Mucosa of descending colon (tissue), 3 donors: Measurements from ENCODE around the gene SLC28A1. TPM values are rescaled to one million over a fixed set of nuclear protein-coding genes. Genes with fewer than 3 reads are reported as not detected.

Source experiments
- ATAC-seq: fragments of 200-7000 bp; cut with Tn5 transposase; one replicate; pipeline ENCODE4 v1.9.1; 2020; ENCODE audit warnings: mild to moderate bottlenecking, moderate library complexity
- DNase-seq, 3 donors: peaks; one replicate each; pipeline ENCODE4 v3.0.0-alpha.2; 2020
- H3K36me3 ChIP-seq: fragments of 200-600 bp; one replicate; pipeline ENCODE4 v1.8.0; 2021; ENCODE audit warnings: low read depth, mild to moderate bottlenecking
- H3K4me1 ChIP-seq: fragments of 200-600 bp; one replicate; pipeline ENCODE4 v1.8.0; 2021; ENCODE audit warnings: low read depth, mild to moderate bottlenecking
- H3K4me3 ChIP-seq: fragments of 200-600 bp; one replicate; pipeline ENCODE4 v1.8.0; 2021; ENCODE audit warnings: mild to moderate bottlenecking
- H3K9me3 ChIP-seq: fragments of 200-600 bp; one replicate; pipeline ENCODE4 v1.8.0; 2021; ENCODE audit warnings: mild to moderate bottlenecking
- intact Hi-C, 2 donors: fragments of 100-400 bp; cut with DNase I in 1 of 2; cut with micrococcal nuclease in 1 of 2; formaldehyde crosslinking; loops; one replicate each; pipeline versions ENCODE4 v1.11.0 to v1.11.1; 2022; cut with DNase I, micrococcal nuclease
- total RNA-seq, 3 donors: library from RNA; stranded (reverse); fragmentation: NEBNext Ultra II Directional in 2 of 3; extraction: Animal tissue kit (Norgen Biotek cat#: 25700) in 2 of 3; gene quantifications; one replicate each; pipeline versions ENCODE4 v1.2.1 to v1.2.4, GENCODE V29; 2021 to 2023
- TF ChIP-seq, protein P1 (sequence below): fragments of 200-600 bp; IDR thresholded peaks from one replicate; pipeline ENCODE4 v1.8.0; 2022; ENCODE audit warnings: antibody characterized with exemption, mild to moderate bottlenecking
- donor health status: DM: no; HTN: no; CAD: no; lungs with moderate emphysema.
- donor health status: DM: no; HTN: no; CAD: no.
- donor health status: DM: no; HTN: yes; CAD: no.

The SLC28A1 gene
- total RNA-seq, 3 donors from 2014 or later: not detected

DNA sequence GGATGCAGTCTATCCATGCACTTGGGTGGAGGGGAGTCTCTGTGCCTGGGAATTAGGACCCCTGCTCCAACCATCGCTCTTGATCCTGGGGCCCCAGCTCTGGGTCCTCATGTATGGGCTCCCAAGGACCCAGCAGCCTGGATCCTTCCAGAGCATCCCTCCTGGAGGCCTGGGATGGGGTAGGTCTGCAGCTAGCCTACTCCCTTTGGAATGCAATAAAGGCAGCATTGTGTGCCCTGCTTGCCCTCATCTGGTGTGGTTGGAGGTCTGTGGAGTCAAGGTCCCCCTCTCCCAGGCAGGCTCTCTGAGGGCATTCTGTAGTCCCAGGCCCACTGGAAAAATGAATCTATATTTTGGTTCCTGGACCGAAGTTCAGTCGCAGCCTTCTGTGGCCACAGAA lies 15.0 kb upstream of the SLC28A1 start:
- Histone ChIP-seq H3K4me1 (no peaks in the 10 kb centered on the region), H3K36me3 (no peaks in the 10 kb centered on the region), H3K4me3 (no peak overlapping the region), H3K9me3 (no peaks in the 10 kb centered on the region)
- TF ChIP-seq, protein P1, sequence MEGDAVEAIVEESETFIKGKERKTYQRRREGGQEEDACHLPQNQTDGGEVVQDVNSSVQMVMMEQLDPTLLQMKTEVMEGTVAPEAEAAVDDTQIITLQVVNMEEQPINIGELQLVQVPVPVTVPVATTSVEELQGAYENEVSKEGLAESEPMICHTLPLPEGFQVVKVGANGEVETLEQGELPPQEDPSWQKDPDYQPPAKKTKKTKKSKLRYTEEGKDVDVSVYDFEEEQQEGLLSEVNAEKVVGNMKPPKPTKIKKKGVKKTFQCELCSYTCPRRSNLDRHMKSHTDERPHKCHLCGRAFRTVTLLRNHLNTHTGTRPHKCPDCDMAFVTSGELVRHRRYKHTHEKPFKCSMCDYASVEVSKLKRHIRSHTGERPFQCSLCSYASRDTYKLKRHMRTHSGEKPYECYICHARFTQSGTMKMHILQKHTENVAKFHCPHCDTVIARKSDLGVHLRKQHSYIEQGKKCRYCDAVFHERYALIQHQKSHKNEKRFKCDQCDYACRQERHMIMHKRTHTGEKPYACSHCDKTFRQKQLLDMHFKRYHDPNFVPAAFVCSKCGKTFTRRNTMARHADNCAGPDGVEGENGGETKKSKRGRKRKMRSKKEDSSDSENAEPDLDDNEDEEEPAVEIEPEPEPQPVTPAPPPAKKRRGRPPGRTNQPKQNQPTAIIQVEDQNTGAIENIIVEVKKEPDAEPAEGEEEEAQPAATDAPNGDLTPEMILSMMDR: no peak
- DNase-seq: no peak
- intact Hi-C loops: no loop called here
- ATAC-seq: no peak

- intact Hi-C loops: no loop called here
- no peak for ATAC-seq
These were observed 13.0 kb upstream of the SLC28A1 start for GRCh38 chr15:84871428-84871985.

DNA sequence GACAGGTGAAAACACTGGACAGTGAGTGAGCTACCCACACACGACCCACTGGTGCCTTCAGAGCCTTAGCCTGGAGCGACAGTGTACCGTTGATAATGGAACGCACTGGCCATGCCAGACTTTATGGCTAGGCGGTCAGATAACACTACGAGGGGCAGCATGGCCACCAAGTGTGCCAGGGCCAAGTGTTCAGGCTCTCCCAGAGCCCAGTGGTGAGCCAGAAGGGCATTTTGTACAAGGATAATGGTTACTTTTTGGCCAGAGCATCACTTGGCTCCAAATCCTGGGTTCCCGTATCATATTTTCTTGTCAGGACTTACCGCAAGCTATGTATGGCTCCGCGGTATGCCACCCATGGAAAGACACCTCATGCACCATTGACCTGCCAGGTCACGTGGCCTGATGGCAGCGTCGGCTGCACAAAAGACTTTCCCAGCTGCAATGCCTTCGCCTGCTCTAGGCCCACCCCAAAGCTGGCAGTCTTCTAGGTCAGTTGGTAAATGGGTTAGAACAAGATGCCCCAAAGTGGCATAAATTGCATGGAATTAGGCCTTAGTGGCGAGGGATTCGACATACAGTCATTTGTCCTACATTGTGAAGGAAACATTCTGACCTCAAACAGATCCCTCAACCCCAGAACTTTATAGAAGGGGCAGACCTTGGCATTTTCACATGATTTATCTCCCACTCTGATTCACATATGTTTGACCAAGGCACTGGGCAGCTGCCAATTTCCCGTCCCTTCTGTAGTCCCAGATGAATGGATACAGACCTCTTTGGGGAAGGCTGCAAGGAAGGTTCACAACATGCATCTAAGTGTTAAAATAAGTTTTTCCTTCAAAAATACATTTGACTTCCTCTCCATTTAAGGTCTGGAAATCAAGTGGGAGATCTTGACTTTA lies 12.2 kb upstream of the SLC28A1 start:
- ATAC-seq: no peak
- TF ChIP-seq, protein P1: no peak

More at GRCh38 chr15:84871428-84871985, 13.0 kb upstream of the SLC28A1 start:
- Histone ChIP-seq H3K9me3 (no peaks in the 10 kb centered on the region), H3K4me1 (no peaks in the 10 kb centered on the region), H3K4me3 (no peak overlapping the region), H3K36me3 (no peaks in the 10 kb centered on the region)
- DNase-seq: peak in 1 of 3 donors; percentile 14
- TF ChIP-seq, protein P1: no peak

DNA sequence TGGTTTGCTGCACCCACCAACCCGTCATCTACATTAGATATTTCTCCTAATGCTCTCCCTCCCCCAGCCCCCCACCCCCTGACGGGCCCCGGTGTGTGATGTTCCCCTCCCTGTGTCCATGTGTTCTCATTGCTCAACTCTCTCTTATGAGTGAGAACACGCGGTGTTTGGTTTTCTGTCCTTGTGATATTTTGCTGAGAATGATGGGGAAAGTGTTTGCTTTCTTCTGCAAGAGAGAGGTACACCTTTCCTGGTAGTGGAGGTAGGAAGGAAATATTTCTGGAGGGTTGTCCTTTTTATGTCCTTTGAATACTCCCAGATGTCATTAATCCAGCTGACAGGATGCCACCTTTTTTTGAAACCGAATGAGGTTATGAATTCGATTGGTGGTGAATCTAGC lies 10.5 kb upstream of the SLC28A1 start:
- ATAC-seq (no peak), DNase-seq (no peak)
- no peaks in the 10 kb centered on the region for H3K36me3 ChIP-seq
- no peaks in the 10 kb centered on the region for H3K9me3 ChIP-seq
- no peak overlapping the region for H3K4me3 ChIP-seq
- intact Hi-C loops: no loop called here
- TF ChIP-seq, protein P1: no peak
- no peaks in the 10 kb centered on the region for H3K4me1 ChIP-seq

More for the DNA sequence above, 12.2 kb upstream of the SLC28A1 start:
- H3K9me3 ChIP-seq: no peaks in the 10 kb centered on the region
- no peak for DNase-seq
- H3K36me3 ChIP-seq: no peaks in the 10 kb centered on the region
- no peaks in the 10 kb centered on the region for H3K4me1 ChIP-seq
- no peak overlapping the region for H3K4me3 ChIP-seq
- intact Hi-C loops: no loop called here

- H3K4me1 ChIP-seq: no peaks in the 10 kb centered on the region
- intact Hi-C loops: no loop called here
- no peak for ATAC-seq
- DNase-seq: no peak
- H3K4me3 ChIP-seq: no peak overlapping the region
- H3K9me3 ChIP-seq: no peaks in the 10 kb centered on the region
- TF ChIP-seq, protein P1: no peak
- no peaks in the 10 kb centered on the region for H3K36me3 ChIP-seq
These were observed 9.3 kb upstream of the SLC28A1 start for GRCh38 chr15:84874981-84875699.
